Amniotic epithelial cell (primary cell): ENCODE measurements around the gene AP1M2.
"Not testable (repeated sequence)": the region's sequence is repeated elsewhere in the genome, so short reads cannot be mapped to it uniquely, and the experiment has no call there.

Source experiments
- DNase-seq: peaks from one replicate; pipeline ENCODE4 v3.0.0-alpha.2; 2010; ENCODE audit warnings: low read depth

The AP1M2 gene

GRCh38 chr19:10538204-10538983 is 48.7 kb downstream of the AP1M2 start:
- no peak for DNase-seq

GRCh38 chr19:10537668-10538067 is 49.4 kb downstream of the AP1M2 start:
- DNase-seq: no peak

- DNase-seq: peak; percentile 51
Measured at GRCh38 chr19:10535613-10536012, 51.5 kb downstream of the AP1M2 start.

- DNase-seq: peak; percentile 100
Measured at GRCh38 chr19:10533646-10534386, 53.3 kb downstream of the AP1M2 start.

GRCh38 chr19:10532457-10532856 is 54.7 kb downstream of the AP1M2 start:
- no peak for DNase-seq

GRCh38 chr19:10526887-10527286 is 60.2 kb downstream of the AP1M2 start:
- not testable (repeated sequence) for DNase-seq

- no peak for DNase-seq
Measured at GRCh38 chr19:10525636-10526035, 61.5 kb downstream of the AP1M2 start.

GRCh38 chr19:10523135-10523636 is 63.9 kb downstream of the AP1M2 start:
- DNase-seq: no peak
